Measurements from ENCODE around the gene FAM149A. TPM values are rescaled to one million over a fixed set of nuclear protein-coding genes. Genes with fewer than 3 reads are reported as not detected.

FAM149A gene
- polyA plus RNA-seq, 1 donor = 6.6 TPM

GRCh38 chr4:186158966-186159365 is 54.5 kb downstream of the FAM149A start:
- no peak for DNase-seq

GRCh38 chr4:186159613-186160012 is 55.1 kb downstream of the FAM149A start:
- no peak for DNase-seq

- no peak for DNase-seq
Measured at GRCh38 chr4:186161138-186161537, 56.6 kb downstream of the FAM149A start.

- DNase-seq = no peak
Measured at GRCh38 chr4:186166852-186167512, 62.5 kb downstream of the FAM149A start.

GRCh38 chr4:186167605-186168004 is 63.1 kb downstream of the FAM149A start:
- no peak for DNase-seq

GRCh38 chr4:186168750-186169149 is 64.2 kb downstream of the FAM149A start:
- DNase-seq = no peak

- no peak for DNase-seq
Measured at GRCh38 chr4:186169333-186169944, 64.9 kb downstream of the FAM149A start.

GRCh38 chr4:186169945-186170802 is 65.7 kb downstream of the FAM149A start:
- no peak for DNase-seq

- no peak for DNase-seq
Measured at GRCh38 chr4:186170966-186171365, 66.5 kb downstream of the FAM149A start.

GRCh38 chr4:186172546-186172945 is 68.0 kb downstream of the FAM149A start:
- DNase-seq = no peak

GRCh38 chr4:186188107-186188506 is 83.6 kb downstream of the FAM149A start:
- no peak for DNase-seq

GRCh38 chr4:186189656-186190055 is 85.2 kb downstream of the FAM149A start:
- DNase-seq = no peak

GRCh38 chr4:186190581-186191199 is 86.2 kb downstream of the FAM149A start:
- no peak for DNase-seq

- DNase-seq = peak; percentile 79
Measured at GRCh38 chr4:186191200-186192065, 86.9 kb downstream of the FAM149A start, which contains the start of gene CYP4V2. Gene CYP4V2, plus strand, starts transcription at chr4:186191567. Its CDS starts 257 bp downstream, at chr4:186191824.

GRCh38 chr4:186192066-186192612 is 87.6 kb downstream of the FAM149A start:
- peak; percentile 26 for DNase-seq

GRCh38 chr4:186193851-186194250 is 89.3 kb downstream of the FAM149A start:
- no peak for DNase-seq

- DNase-seq = no peak
Measured at GRCh38 chr4:186196063-186196462, 91.6 kb downstream of the FAM149A start.

- no peak for DNase-seq
Measured at GRCh38 chr4:186200516-186200915, 96.0 kb downstream of the FAM149A start.

- DNase-seq = no peak
Measured at GRCh38 chr4:186201010-186201409, 96.5 kb downstream of the FAM149A start.

GRCh38 chr4:186201535-186202230 is 97.2 kb downstream of the FAM149A start:
- no peak for DNase-seq

All from hindlimb muscle (tissue), 1 donor.